HFF-Myc (cell line): ENCODE measurements around the gene SFTPB.
A peak's percentile ranks its signal among the peaks of the same experiment; 100 is the strongest.

Experiments used
- DNase-seq: peaks from one replicate; pipeline ENCODE4 v3.0.0-alpha.2; 2011; ENCODE audit warnings: low read depth; ENCODE audit errors: extremely low read depth
- H3K4me3 ChIP-seq: replicated peaks from 2 replicates; pipeline ENCODE4 v1.5.1; 2011; ENCODE audit warnings: low read depth, mild to moderate bottlenecking, control low read depth, low read length
- CTCF ChIP-seq: IDR thresholded peaks from 2 replicates; pipeline ENCODE4 v1.5.1; 2012; ENCODE audit warnings: mild to moderate bottlenecking, low read depth, low read length, control low read depth; ENCODE audit errors: missing control alignments

Gene SFTPB

DNA sequence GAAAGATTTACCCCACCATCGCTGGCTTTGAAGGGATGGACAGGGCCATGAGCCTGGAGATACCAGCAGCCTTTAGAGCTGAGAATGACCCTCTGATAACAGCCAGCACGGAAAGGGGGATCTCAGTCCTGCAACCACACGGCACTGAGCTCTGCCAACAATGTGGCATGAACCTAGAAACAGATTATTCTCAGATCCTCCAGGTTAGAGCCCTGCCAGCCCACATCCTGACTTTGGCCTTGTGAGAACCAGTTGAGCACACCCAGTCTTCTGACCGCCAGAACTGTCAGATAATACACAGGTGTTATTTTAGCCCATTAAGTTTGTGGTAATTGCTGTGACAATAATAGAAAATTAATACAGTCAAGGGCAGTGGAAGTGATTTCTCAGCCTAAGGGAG, 16.8 kb upstream of the SFTPB start:
- no peak for DNase-seq
- no peak for TF ChIP-seq CTCF
- no peak overlapping the region for H3K4me3 ChIP-seq

- H3K4me3 ChIP-seq = no peak overlapping the region
- TF ChIP-seq CTCF = no peak
- no peak for DNase-seq
These were observed 16.4 kb upstream of the SFTPB start for GRCh38 chr2:85684380-85684779.

- no peak for DNase-seq
- no peak for TF ChIP-seq CTCF
- H3K4me3 ChIP-seq = no peak overlapping the region
These were observed 14.4 kb upstream of the SFTPB start for GRCh38 chr2:85682378-85682777.

DNA sequence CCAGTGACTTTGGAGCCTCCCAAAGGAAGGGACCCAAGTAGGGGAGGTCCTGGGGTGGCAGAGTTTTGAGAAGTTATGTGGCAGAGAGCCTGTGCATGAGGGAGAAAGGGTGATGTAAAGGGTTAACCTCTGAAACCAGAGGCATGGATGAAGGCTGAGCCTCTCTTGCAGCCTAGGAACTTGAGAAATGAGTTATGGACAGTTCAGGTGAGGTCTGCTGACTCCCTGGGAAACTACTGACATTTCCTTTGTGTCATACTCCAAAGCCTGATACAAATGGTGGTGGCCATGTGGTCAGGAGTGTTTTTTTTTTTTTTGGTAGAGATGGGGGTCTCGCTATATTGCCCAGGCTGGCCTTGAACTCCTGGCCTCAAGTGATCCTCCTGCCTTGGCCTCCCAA, 13.8 kb upstream of the SFTPB start:
- TF ChIP-seq CTCF = no peak
- H3K4me3 ChIP-seq = no peak overlapping the region
- no peak for DNase-seq

DNA sequence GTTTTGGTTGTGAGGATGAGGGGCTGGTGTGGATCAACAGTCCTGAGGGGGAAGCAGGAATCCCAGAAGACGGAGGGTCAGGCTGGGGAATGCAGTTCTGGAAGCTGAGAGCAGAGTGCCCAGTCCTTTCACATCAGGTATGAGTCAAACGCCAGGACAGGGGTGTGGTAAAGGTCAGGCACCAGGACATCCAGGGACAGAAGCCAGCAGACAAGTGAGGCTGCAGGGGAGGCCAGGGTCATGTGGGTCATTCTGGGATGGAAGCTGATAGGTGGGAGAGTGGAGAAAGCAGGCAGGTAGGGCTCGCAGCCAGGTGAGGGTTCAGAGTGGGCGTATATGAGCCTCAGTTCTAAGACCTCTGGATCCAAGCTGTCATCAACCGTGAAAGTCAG, 13.4 kb upstream of the SFTPB start:
- H3K4me3 ChIP-seq = no peak overlapping the region
- DNase-seq = no peak
- TF ChIP-seq CTCF = no peak

GRCh38 chr2:85680707-85681371, 12.8 kb upstream of the SFTPB start:
- TF ChIP-seq CTCF = no peak
- no peak overlapping the region for H3K4me3 ChIP-seq
- no peak for DNase-seq

DNA sequence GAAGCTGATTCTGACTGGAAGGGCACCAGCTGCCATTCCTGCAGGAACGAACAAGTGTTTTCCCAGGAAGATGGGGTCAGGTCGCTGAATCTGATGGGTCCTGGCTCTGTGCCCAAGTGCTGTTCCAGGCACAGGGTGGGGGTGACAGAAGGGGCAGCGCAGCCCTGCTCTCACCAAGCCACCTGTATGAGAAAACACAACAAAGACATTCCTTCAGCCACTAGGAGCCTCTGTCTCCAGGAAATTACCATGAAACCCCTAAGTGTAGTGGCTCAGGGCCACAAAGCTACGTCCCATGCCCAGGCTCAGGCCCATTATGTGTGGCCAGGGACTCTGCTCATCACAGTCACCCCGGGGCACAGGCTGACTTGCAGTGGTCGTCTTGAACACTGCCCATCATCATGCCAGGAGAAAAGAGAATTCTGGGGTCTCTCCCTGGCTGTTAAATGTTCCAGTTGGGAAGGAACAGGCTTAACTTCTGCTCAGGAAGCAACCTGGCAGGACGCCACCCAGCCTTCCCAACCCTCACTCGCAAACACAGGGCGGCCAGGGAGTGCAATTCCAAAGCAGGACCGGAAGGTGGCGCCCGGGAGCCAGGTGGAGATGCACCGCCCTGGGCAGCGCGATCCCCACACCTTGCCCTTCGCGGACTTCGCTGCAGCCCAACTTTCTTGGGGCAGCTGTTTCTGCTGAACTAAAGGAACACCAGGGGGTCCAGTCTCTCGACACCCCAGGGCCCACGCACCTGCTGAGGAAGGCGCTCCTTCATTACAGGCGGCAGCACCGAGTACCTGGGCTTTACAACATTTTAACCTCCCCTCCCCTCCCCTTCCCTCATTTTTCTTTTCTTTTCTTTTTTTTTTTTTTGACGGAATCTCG, 11.0 kb upstream of the SFTPB start:
- TF ChIP-seq CTCF = peak; percentile 95
- no peak overlapping the region for H3K4me3 ChIP-seq
- DNase-seq = peak; percentile 59
